Activated CD4-positive, alpha-beta T cell treated with anti-CD3 and anti-CD28 coated beads, Interleukin-2, amount 50 U/mL, for 24 hours (primary cell): ENCODE data around the gene LY9.

ENCODE experiments used
- DNase-seq, 2 donors: peaks; one replicate each; pipeline ENCODE4 v3.0.0-alpha.2; 2020; ENCODE audit warnings: low read depth in 1 of 2, low spot score in 1 of 2

Gene LY9

GRCh38 chr1:160795951-160796383 lies at the start of gene LY9:
TSS of gene LY9 (plus strand) at chr1:160796174. CDS start at chr1:160796188, 14 bp downstream.
- peak; percentile 49 to 81 for DNase-seq

GRCh38 chr1:160746836-160747500 lies 49.0 kb upstream of the LY9 start:
- no peak for DNase-seq

GRCh38 chr1:160747717-160748116 lies 48.3 kb upstream of the LY9 start:
- no peak for DNase-seq

GRCh38 chr1:160748181-160748877 lies 47.6 kb upstream of the LY9 start:
- DNase-seq: no peak

GRCh38 chr1:160748878-160749269 lies 47.1 kb upstream of the LY9 start:
- DNase-seq: no peak

GRCh38 chr1:160750608-160751007 lies 45.4 kb upstream of the LY9 start:
- no peak for DNase-seq

- no peak for DNase-seq
Measured at GRCh38 chr1:160752406-160752805, 43.6 kb upstream of the LY9 start.

GRCh38 chr1:160752924-160753323 lies 43.0 kb upstream of the LY9 start:
- no peak for DNase-seq

GRCh38 chr1:160753594-160753993 lies 42.4 kb upstream of the LY9 start:
- no peak for DNase-seq

- DNase-seq: no peak
Measured at GRCh38 chr1:160755461-160755860, 40.5 kb upstream of the LY9 start.

- no peak for DNase-seq
Measured at GRCh38 chr1:160755911-160756848, 39.8 kb upstream of the LY9 start.

- DNase-seq: no peak
Measured at GRCh38 chr1:160756849-160757201, 39.1 kb upstream of the LY9 start.

GRCh38 chr1:160758521-160758920 lies 37.5 kb upstream of the LY9 start:
- no peak for DNase-seq

- DNase-seq: no peak
Measured at GRCh38 chr1:160759740-160760139, 36.2 kb upstream of the LY9 start.

- no peak for DNase-seq
Measured at GRCh38 chr1:160761046-160761445, 34.9 kb upstream of the LY9 start.

- no peak for DNase-seq
Measured at GRCh38 chr1:160761886-160762285, 34.1 kb upstream of the LY9 start.

GRCh38 chr1:160763993-160764392 lies 32.0 kb upstream of the LY9 start:
- DNase-seq: no peak

GRCh38 chr1:160767395-160768294 lies 28.3 kb upstream of the LY9 start:
- peak in 1 of 2 donors; percentile 45 for DNase-seq

- peak; percentile 61 to 81 for DNase-seq
Measured at GRCh38 chr1:160768295-160768657, 27.7 kb upstream of the LY9 start.

GRCh38 chr1:160772331-160772730 lies 23.6 kb upstream of the LY9 start:
- DNase-seq: no peak

- DNase-seq: no peak
Measured at GRCh38 chr1:160773093-160773492, 22.9 kb upstream of the LY9 start.
